Myocyte (in vitro differentiated cells): ENCODE measurements around the gene CCDC73. TPM values are rescaled to one million over a fixed set of nuclear protein-coding genes. Genes with fewer than 3 reads are reported as not detected.
A peak's percentile ranks its signal among the peaks of the same experiment; 100 is the strongest.
"Not testable (repeated sequence)": the region's sequence is repeated elsewhere in the genome, so short reads cannot be mapped to it uniquely, and the experiment has no call there.

Experiments
- DNase-seq: peaks from one replicate; pipeline ENCODE4 v3.0.0-alpha.2; 2012; ENCODE audit warnings: low read depth
- total RNA-seq: library from RNA; depleted of rRNA; stranded (reverse); fragments of >200 nt; gene quantifications from 2 replicates; pipeline ENCODE4 v1.2.3, GENCODE V29; 2014

The CCDC73 gene
- total RNA-seq, 1 donor from 2014 or later: not detected

DNA sequence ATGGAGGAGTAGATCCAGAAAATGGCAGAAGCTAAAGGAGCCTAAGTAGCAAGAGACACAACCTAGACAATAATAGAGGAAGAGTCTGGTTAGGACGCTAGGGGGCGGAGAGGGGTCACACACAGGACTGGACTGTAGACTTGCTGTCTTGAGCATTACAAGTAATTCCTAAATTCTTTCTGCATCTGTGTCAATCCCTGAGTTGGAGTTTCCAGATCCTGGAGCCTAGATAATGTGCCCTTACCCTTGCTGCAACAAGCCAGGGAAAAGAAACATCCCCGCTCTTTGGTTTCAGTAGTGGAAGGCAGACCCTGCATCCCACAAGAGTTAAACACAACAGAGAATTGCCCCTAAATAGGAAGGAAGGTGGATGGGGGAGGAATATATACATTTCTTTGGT lies 14.9 kb upstream of the CCDC73 start:
- DNase-seq: peak; percentile 79

DNA sequence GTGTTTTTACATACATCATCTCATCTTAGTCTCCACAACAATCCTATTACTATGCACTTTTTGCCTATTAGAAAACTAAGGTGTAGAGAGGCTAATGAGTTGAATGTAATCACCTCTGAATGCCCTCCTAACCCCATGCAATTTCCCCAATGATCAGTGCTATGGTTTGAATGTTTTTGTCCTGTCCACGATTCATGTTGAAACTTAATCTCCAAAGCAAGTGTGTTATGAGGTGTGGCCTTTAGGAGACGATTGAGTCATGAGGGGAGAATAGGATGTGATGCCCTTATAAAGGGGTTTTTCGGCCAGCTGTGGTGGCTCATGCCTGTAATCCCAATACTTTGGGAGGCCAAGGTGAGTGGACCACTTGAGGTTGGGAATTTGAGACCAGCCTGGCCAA lies 2.0 kb upstream of the CCDC73 start:
- peak; percentile 20 for DNase-seq

DNA sequence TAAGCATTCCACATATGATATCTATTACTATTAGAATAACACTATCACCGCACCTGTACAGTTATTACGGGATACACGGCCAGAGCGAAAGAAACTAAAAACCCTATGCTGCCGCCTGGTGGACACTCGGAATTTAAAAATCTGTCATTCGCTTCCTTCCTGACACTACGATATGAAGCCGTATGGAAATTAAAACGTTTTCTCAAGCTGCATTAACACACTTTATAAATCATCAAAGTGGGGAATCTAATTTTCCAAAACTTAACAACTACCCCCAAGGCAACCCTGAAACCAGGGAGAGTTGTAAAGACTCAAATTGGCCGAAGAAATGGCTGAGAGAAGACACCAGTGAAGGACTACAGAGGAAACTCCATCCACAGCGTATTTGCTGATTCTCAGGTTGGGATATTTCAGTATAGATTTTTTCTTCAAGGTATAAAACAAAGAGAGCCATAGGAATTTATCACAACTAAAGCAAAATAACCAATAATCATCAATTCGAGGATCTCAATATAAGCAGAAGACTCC lies 1.4 kb downstream of the CCDC73 start:
- DNase-seq: peak; percentile 61

DNA sequence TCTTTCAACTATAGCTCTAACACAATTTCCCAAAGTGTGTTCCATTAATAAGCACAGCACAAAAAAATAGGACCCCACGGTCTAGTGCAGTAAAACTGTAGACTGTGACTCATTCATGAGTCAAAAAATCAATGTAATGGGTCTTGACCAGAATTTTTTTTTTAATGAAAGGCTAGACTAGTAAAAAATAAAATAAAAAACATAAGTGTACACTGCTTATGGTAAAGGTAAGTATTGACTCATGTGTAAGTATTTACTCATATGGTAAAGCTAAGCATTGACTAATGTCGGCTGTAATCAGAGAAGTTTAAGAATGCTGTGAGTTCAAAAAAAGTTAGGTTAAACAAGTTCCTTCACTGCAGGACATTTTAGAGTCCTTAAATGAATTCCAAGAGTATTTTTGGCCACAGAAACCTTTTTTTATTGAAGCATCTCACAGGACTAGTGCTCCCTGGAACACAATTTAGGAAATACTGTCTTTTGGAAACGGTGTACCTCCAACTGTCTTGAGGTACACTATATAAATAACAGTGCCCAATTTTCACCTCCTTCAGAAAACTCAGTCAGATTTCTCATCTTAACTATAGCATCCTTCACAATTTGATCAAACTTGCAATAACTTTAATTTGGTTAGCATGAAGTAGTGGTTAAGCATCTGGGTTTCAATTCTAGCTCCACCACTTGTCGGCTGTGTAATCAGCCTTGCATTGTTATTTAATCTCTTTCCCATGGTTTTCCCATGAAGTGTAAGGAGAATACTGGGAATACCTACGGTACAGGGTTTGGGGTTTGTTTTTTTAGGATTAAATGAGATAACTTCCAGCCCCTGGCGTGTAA lies 2.1 kb downstream of the CCDC73 start:
- DNase-seq: no peak

DNA sequence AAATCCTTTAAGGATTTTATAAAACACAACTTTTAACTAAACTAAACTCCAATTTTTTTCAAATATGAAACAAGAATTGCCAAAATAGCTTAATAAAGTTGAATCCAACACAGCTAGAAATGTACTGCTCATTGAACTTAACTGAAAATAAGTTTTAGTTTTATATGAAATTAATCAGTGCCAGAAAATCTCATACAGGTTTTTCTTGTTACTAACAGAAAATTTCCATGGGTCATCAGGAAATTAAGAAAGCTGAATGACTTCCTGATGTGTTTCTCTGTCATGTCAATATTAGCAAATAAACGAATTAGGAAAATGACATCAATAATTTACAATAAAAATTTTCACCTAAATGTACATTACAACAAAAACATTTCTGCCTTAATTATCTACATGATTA lies 3.5 kb downstream of the CCDC73 start:
- DNase-seq: no peak

DNA sequence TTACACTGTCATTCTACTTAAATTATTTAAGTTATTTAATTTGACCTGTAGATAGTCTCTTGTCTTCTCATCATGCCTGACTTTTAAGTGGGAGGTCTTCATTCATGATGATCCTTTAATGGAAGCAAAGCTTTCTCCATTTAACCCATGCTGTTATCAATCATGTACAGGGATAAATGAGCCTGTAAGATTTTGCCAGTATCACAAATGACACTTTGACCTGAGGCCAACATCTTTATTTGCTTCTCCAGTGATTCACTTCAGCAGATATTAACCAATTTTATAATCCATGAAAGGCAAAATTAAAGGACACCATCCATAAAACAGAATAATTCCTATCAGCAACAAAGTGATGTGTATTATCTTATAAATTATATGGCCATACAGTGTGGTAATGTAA lies 7.7 kb downstream of the CCDC73 start:
- DNase-seq: no peak

DNA sequence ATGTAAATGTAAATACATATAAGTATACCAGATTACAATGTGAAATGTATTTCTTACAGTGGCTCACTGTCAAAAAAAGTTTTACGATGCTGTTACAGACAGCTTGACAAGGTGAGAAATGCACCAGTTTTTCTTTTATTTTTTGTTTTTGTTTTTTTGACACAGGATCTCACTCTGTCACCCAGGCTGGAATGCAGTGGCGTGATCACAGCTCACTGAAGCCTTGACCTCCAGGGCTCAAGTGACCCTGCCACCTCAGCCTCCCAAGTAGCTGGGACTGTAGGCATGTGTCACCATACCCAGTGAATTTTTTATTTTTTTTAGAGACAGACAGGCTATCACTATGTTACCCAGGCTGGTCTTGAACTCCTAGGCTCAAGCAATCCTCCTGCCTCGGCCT lies 9.2 kb downstream of the CCDC73 start:
- DNase-seq: no peak

DNA sequence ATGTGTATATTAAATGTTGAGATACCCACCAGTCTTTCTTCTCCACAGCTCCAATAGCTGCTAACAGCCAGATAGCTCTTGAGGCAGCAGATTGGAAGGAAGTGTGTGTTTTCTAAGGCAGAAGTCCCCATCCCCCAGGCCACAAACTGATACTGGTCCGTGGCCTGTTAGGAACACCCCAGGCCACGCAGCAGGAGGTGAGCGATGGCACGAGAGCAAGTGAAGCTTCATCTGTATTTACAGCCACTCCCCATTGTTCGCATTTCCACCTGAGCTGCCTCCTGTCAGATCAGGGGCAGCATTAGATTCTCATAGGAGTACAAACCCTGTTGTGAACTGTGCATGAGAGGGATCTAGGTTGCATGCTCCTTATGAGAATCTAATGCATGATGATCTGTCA lies 12.7 kb downstream of the CCDC73 start:
- no peak for DNase-seq

DNA sequence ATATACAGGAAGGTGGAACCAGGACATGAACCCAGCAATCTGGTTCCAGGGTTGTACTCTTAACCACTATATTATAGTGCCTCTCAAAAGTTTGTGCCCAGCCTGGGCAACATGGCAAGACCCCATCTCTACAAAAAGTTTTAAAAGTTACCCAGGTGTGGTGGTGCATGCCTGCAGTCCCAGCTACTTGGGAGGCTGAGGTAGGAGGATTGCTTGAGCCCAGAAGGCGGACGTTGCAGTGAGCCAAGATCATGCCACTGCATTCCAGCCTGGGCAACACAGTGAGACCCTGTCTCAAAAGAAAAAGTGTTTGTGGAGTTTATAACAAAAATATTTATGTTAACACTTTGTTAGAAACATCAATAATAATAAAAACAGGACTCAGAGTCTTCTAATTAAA lies 13.6 kb downstream of the CCDC73 start:
- DNase-seq: not testable (repeated sequence)

DNA sequence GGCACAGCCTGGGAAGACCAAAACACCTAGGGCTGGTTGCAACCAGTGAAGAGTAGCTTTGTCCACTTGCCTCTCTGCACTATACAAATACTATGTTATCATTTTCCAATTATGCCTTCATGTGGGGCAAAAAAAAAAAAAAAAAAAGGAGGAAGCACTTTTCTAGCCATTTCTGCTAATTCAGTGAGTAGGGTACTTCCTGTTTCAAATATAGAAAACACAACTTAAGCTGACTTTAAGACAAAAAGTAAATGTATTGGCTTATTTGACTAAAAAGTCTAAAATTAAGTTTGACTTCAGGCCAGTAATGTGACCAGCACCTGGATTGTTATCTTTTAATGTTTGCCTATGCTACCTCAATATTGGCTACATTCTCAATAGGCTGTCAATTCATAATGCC lies 15.3 kb downstream of the CCDC73 start:
- no peak for DNase-seq

DNA sequence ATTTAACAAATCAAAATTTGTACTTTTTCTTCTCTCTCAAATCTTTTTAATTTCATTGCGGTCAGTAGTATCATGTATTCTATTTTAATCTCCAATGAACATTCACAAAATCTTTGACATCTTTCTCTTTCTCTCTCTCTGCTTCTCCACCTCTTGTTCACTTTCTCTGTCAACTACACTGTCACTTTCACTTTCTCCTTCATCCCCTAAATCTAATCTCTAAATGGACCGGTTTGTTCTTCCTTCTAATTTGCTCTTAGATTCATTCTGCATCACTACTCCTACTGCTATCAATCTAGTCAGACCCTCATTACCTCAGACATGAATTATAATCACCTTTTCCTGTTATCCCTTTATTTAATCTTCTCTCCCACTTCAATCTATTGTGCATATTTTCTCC lies 18.6 kb downstream of the CCDC73 start:
- DNase-seq: no peak

DNA sequence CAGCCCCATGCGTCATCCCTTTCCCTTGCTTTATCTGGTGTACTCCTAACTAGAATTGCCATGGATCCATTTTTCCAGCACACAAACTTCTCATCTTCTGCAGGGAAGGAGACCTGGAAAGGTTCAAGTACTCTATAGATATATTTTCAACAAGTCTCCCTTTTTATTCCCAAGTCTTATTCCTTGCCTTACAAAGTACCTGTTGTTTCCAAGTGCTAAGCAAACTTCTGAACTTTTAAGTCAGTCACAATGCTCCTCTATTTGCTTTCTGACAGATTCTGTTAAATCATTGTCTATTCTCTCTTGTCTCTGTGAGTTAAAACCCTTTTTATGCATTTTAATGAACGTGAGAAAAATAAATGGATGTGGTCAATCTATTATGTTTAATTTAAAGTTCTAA lies 20.4 kb downstream of the CCDC73 start:
- DNase-seq: no peak

DNA sequence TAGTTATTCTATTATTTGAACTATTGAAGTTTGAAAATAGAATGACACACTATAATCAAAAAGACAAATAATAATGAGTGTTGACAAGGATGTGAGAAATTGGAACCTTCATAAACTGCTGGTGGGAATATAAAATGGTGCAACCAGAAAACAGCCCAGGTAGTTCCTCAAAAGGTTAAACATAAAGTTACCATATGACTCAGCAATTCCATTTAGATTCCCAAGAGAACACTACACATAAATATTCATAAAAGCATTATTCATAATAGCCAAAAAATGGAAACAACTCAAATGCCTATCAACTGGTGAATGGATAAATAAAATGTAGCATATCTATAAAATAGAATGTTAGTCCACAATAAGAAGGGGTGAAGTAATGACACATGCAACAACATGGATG lies 21.7 kb downstream of the CCDC73 start:
- DNase-seq: no peak

DNA sequence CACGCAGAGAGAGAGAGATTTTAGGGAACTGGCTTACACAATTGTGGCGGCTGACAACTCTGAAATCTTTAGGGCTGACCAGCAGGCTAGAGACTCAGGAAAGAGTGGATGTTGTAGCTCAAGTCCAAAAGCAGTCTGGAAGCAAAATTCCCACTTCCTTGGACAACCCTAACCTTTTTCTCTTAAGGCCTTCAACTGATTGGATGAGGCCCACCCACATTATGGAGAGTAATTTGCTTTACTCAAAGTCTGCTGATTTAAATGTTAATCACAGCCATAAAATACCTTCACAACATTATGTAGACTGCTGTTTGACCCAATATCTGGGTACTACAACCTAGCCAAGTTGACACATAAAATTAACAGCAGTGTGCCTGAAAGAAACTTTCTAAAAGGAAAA lies 32.7 kb downstream of the CCDC73 start:
- DNase-seq: not testable (repeated sequence)

DNA sequence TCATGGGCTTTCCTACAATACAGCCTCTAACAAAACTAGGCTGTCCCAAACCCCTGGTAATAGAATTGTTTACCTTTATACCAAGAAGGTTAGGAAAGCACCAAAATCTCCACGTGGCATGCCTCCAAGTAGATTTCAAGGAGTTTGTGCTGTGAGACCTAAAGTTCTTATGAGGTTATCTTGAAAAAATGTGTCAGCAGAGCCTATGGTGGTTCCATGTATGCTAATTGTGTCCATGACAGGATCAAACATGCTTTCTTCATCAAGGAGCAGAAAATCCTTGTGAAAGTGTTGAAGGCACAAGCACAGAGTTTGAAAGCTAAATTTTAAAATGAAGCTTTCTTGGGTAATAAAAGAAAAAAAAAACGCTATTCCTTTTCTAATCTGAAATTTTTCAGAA lies 36.2 kb downstream of the CCDC73 start:
- DNase-seq: no peak

DNA sequence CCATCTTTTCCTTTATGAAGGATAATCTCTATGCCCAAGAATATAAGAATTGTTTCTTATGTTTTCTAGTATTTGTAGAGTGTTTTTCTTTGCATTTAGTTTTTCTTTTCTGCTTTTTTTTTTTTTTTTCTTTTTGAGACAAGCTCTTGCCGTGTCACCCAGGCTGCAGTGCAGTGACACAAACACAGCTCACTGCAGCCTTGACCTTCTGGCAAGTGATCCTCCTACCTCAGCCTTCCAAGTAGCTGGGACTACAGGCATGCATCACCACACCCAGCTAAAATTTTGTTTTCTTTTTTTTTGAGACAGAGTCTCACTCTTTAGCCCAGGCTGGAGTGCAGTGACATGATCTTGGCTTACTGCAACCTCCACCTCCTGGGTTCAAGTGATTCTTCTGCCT lies 41.3 kb downstream of the CCDC73 start:
- not testable (repeated sequence) for DNase-seq

DNA sequence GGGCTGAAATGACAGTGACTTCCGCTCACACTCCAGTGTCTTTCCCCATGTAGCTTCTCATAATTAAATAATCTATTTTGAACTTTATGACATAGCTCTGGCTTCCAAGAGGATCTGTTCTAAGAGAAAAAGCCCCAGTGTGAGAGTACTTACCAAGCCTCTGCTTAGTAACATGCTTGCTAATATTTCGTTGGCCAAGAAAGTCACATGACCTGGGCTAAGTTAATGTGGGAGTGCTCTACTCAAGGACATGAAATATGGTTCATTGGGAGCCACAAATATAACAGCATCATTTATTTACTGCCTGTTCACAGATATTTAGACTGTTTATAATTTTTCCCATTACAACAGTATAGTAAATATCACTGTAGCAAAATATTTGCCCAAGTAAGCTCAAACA lies 42.5 kb downstream of the CCDC73 start:
- no peak for DNase-seq

DNA sequence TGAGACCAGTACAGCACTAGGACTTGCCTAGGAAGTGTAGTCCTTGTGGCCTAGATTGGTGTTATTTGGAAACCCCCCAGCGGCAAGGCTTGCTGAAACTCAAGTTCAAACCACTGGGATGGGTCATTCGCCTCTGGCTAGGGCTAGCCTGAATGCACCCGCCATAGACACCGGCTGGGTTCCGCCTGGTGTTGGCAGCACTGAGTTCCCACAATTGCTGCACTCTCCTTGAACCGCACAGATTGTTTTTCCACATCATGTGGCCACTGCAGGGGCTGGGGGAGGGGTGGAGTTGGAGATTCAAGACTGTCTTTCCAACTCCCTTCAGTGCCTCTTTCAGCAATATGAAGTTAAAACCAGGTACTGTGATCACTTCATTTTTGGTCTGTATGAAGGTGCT lies 43.1 kb downstream of the CCDC73 start:
- DNase-seq: no peak

DNA sequence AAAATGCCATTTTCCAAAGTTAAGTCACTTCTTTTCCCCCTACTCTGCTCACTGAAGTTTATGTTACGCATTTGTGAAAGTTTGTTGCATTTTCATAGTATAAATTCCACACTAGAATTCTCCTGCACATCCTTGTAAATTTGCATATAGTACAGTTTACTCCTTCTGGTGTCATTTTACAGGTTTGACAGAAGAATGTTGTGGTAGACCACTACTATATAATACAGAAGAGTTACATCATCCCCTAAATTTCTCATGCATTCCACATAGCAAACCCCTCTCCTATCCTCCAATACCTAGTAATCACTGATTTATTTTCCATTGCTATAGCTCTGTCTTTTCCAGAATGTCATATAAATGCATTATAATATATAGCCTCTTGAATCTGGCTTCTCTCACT lies 64.5 kb downstream of the CCDC73 start:
- DNase-seq: no peak

DNA sequence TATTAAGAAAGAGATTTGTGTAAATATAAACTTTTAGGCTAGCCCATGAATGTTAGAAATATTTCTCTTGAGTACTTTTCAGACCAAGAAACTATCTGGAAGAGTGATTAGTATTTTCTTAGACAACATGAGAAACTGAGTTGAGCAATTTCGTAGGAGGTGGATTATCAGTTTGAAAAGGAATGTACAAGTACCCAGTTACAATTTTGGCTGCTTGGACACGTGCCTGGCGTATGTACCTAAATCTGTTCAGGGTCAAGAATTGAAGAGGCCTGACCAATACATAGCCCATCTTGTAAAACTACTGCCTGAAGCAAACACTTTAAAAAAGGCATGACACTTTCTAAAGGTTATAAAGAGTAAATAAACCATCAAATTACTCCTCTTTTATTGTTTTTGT lies 71.1 kb downstream of the CCDC73 start:
- DNase-seq: no peak

DNA sequence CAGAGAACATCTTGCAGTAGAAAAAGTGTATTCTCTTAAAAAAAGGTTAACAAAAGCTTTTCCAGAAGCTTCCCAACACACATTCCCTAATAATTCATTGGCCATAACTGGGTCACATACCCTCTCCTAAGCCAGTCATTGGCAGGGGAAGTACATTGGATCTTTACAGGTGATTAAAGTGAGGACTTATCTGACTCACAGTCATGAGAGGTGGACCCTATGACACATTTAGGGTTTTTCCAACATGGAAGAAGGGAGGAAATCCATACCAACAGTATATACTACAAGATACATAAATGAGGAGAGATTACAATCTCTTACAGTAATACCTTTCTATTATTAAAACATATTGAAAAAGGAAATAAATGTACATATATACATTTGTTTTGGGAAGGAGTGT lies 72.2 kb downstream of the CCDC73 start:
- no peak for DNase-seq

DNA sequence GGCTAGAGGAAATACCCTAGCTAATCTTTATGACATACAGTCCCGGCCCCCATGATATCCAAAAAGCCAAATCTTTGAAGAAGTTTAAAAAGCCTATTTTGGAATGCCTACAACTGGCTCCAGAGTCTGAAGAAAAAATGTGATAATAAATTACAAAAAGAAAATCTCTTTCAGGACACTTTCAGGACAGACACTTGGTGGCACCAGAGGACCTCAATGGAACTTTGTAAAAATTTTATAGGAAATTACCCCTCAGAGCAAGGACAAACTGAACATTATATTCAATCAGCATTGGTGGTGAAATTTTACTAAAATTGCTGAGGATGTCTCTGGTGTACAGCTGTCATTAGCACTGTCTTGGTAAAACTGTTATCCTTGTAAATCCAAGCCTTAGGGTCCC lies 81.0 kb downstream of the CCDC73 start:
- DNase-seq: peak; percentile 16

DNA sequence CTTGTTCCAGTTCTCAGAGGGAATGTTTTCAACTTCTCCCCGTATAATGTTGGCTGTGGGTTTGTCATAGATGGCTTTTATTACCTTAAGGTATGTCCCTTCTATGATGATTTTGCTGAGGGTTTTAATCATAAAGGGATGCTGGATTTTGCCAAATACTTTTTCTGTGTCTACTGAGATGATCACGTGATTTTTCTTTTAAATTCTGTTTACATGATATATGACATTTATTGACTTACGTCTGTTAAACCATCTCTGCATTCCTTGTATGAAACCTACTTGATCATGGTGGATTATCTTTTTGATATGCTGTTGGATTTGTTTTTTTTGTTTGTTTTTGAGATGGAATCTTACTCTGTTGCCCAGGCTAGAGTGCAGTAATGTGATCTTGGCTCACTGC lies 85.5 kb downstream of the CCDC73 start:
- not testable (repeated sequence) for DNase-seq
